Liver (tissue), 9 donors: Measurements from ENCODE around the gene KCNJ14. TPM values are rescaled to one million over a fixed set of nuclear protein-coding genes. Genes with fewer than 3 reads are reported as not detected.

Source experiments
- DNase-seq: peaks from one replicate; pipeline ENCODE4 v3.0.0-alpha.2; 2017; ENCODE audit warnings: low spot score
- H3K27ac ChIP-seq, 2 donors: one replicate each; pipeline ENCODE4 v1.7.0; 2013; ENCODE audit warnings: inconsistent platforms in 2 of 2, low read length in 2 of 2, control low read depth in 1 of 2, low read depth in 1 of 2, mild to moderate bottlenecking in 1 of 2
- H3K27me3 ChIP-seq, 4 donors: one replicate each; pipeline versions ENCODE4 v1.6.1 to v1.7.0; 2013; ENCODE audit warnings: low read length in 3 of 4, inconsistent platforms in 1 of 4, mild to moderate bottlenecking in 1 of 4, moderate library complexity in 1 of 4; ENCODE audit not compliant: control insufficient read depth in 4 of 4, insufficient read depth in 4 of 4
- H3K36me3 ChIP-seq, 4 donors: one replicate each; pipeline versions ENCODE4 v1.6.1 to v1.7.0; 2013; ENCODE audit warnings: low read length in 3 of 4, mild to moderate bottlenecking in 3 of 4, low read depth in 1 of 4, moderate library complexity in 1 of 4; ENCODE audit not compliant: control insufficient read depth in 4 of 4, insufficient read depth in 3 of 4
- H3K4me1 ChIP-seq, 4 donors: one replicate each; pipeline versions ENCODE4 v1.6.1 to v1.7.0; 2013; ENCODE audit warnings: low read length in 3 of 4, mild to moderate bottlenecking in 3 of 4, moderate library complexity in 1 of 4; ENCODE audit not compliant: control insufficient read depth in 4 of 4, insufficient read depth in 4 of 4
- H3K4me3 ChIP-seq, 3 donors: one replicate each; pipeline versions ENCODE4 v1.6.1 to v1.7.0; 2013; ENCODE audit warnings: low read length in 3 of 3, control low read depth in 1 of 3, low read depth in 1 of 3, mild to moderate bottlenecking in 1 of 3
- H3K9ac ChIP-seq, 2 donors: one replicate each; pipeline ENCODE4 v1.7.0; 2013; ENCODE audit warnings: low read length in 2 of 2, mild to moderate bottlenecking in 2 of 2, moderate library complexity in 2 of 2, control low read depth in 1 of 2, low read depth in 1 of 2
- H3K9me3 ChIP-seq, 4 donors: one replicate each; pipeline versions ENCODE4 v1.6.1 to v1.7.0; 2013; ENCODE audit warnings: low read length in 3 of 4; ENCODE audit not compliant: control insufficient read depth in 4 of 4
- ATF3 ChIP-seq: IDR thresholded peaks from 2 replicates; pipeline ENCODE4 v1.6.1; 2016; ENCODE audit warnings: antibody characterized with exemption
- EGR1 ChIP-seq, 2 donors: IDR thresholded peaks; 2 replicates each; pipeline ENCODE4 v1.6.1; 2016 to 2018; ENCODE audit warnings: antibody characterized with exemption in 2 of 2, low read depth in 2 of 2
- FOXA1 ChIP-seq: IDR thresholded peaks from 2 replicates; pipeline ENCODE4 v1.6.1; 2016; ENCODE audit warnings: antibody characterized with exemption
- FOXA2 ChIP-seq: IDR thresholded peaks from 2 replicates; pipeline ENCODE4 v1.6.1; 2016; ENCODE audit warnings: antibody characterized with exemption
- GABPA ChIP-seq, 2 donors: IDR thresholded peaks in 1 of 2; conservative IDR thresholded peaks in 1 of 2; 2 replicates each; pipeline ENCODE4 v1.6.1; 2016; ENCODE audit warnings: antibody characterized with exemption in 2 of 2, mild to moderate bottlenecking in 1 of 2, moderate library complexity in 1 of 2
- HNF4A ChIP-seq, 2 donors: conservative IDR thresholded peaks; 2 replicates each; pipeline ENCODE4 v1.6.1; 2016; ENCODE audit warnings: antibody characterized with exemption in 2 of 2, mild to moderate bottlenecking in 2 of 2
- HNF4G ChIP-seq: IDR thresholded peaks from 2 replicates; pipeline ENCODE4 v1.6.1; 2016; ENCODE audit warnings: antibody characterized with exemption
- JUND ChIP-seq, 2 donors: IDR thresholded peaks; 2 replicates each; pipeline ENCODE4 v1.6.1; 2016; ENCODE audit warnings: antibody characterized with exemption in 2 of 2
- MAX ChIP-seq: IDR thresholded peaks from 2 replicates; pipeline ENCODE4 v1.6.1; 2016; ENCODE audit warnings: antibody characterized with exemption
- NR2F2 ChIP-seq: IDR thresholded peaks from 2 replicates; pipeline ENCODE4 v1.6.1; 2016; ENCODE audit warnings: antibody characterized with exemption
- RAD21 ChIP-seq, 2 donors: IDR thresholded peaks; 2 replicates each; pipeline ENCODE4 v1.6.1; 2016; ENCODE audit warnings: antibody characterized with exemption in 2 of 2, mild to moderate bottlenecking in 2 of 2
- REST ChIP-seq: IDR thresholded peaks from 2 replicates; pipeline ENCODE4 v1.6.1; 2016; ENCODE audit warnings: antibody characterized with exemption, mild to moderate bottlenecking
- RXRA ChIP-seq, 2 donors: IDR thresholded peaks; 2 replicates each; pipeline ENCODE4 v1.6.1; 2017 to 2018; ENCODE audit warnings: antibody characterized with exemption in 2 of 2, mild to moderate bottlenecking in 1 of 2
- SP1 ChIP-seq: IDR thresholded peaks from 2 replicates; pipeline ENCODE4 v1.6.1; 2018; ENCODE audit warnings: antibody characterized with exemption, mild to moderate bottlenecking
- TAF1 ChIP-seq: conservative IDR thresholded peaks from 2 replicates; pipeline ENCODE4 v1.6.1; 2016; ENCODE audit warnings: antibody characterized with exemption, mild to moderate bottlenecking
- YY1 ChIP-seq: IDR thresholded peaks from 2 replicates; pipeline ENCODE4 v1.6.1; 2016; ENCODE audit warnings: antibody characterized with exemption, mild to moderate bottlenecking
- ZBTB33 ChIP-seq: IDR thresholded peaks from 2 replicates; pipeline ENCODE4 v1.6.1; 2016; ENCODE audit warnings: antibody characterized with exemption
- WGBS: extraction: QIAGEN DNeasy Blood & Tissue Kit; methylation state at CpG from one replicate; pipeline ENCODE4 v1.1.7; 2013; 5-methylcytosine and 5-hydroxymethylcytosine counted together
- polyA plus RNA-seq, 2 donors: library from polyadenylated mRNA; stranded (reverse) in 1 of 2; unstranded in 1 of 2; fragments of 200-250 nt in 1 of 2; fragments of >200 nt in 1 of 2; fragmentation: Nextera tagmentation in 1 of 2; extraction: Ambion mirVana in 1 of 2; gene quantifications; one replicate each; pipeline versions ENCODE4 v1.2.1 to v1.2.3, GENCODE V29; 2013 to 2015
- total RNA-seq, 2 donors: library from RNA; depleted of rRNA; stranded (reverse); fragments of >200 nt; gene quantifications; one replicate each; pipeline ENCODE4 v1.2.3, GENCODE V29; 2014
- TF ChIP-seq, protein P1 (sequence below): fragments of 150-350 bp; IDR thresholded peaks from 2 replicates; pipeline ENCODE4 v1.5.1; 2017; ENCODE audit warnings: improper control_type of control experiment, low read depth, low read length; ENCODE audit not compliant: missing input control
- donor health status: healthy.
- donor health status: healthy.
- donor health status: healthy.
- donor health status: healthy.
- donor health status: healthy.

The KCNJ14 gene
- total and polyA plus RNA-seq, 4 donors: 0.06 to 0.92 (median 0.17) TPM

- no peak overlapping the region for H3K27ac ChIP-seq
- no peak overlapping the region for H3K4me3 ChIP-seq
- 73% methylated on average over 8 of the region's 8 CpGs for WGBS
Measured at GRCh38 chr19:48433337-48433736, 22.0 kb upstream of the KCNJ14 start.

More at GRCh38 chr19:48433337-48433736, 22.0 kb upstream of the KCNJ14 start:
- H3K9me3 ChIP-seq: no peaks in the 10 kb centered on the region
- H3K27me3 ChIP-seq: no peaks in the 10 kb centered on the region
- TF ChIP-seq RXRA (IDR thresholded peaks at IDR 0.05) (no peak), REST (no peak), HNF4A (conservative IDR thresholded peaks at IDR 0.05) (no peak), SP1 (no peak), EGR1 (IDR thresholded peaks at IDR 0.05; ENCODE audit: low read depth in 2 of 2) (no peak), MAX (no peak), JUND (IDR thresholded peaks at IDR 0.05) (no peak), FOXA1 (no peak), HNF4G (no peak), GABPA (IDR thresholded peaks at IDR 0.05 in 1 of 2, conservative IDR thresholded peaks at IDR 0.05 in 1 of 2) (no peak), NR2F2 (no peak), FOXA2 (no peak), RAD21 (IDR thresholded peaks at IDR 0.05) (no peak), TAF1 (no peak), YY1 (no peak), ZBTB33 (no peak), ATF3 (no peak)
- TF ChIP-seq, protein P1, sequence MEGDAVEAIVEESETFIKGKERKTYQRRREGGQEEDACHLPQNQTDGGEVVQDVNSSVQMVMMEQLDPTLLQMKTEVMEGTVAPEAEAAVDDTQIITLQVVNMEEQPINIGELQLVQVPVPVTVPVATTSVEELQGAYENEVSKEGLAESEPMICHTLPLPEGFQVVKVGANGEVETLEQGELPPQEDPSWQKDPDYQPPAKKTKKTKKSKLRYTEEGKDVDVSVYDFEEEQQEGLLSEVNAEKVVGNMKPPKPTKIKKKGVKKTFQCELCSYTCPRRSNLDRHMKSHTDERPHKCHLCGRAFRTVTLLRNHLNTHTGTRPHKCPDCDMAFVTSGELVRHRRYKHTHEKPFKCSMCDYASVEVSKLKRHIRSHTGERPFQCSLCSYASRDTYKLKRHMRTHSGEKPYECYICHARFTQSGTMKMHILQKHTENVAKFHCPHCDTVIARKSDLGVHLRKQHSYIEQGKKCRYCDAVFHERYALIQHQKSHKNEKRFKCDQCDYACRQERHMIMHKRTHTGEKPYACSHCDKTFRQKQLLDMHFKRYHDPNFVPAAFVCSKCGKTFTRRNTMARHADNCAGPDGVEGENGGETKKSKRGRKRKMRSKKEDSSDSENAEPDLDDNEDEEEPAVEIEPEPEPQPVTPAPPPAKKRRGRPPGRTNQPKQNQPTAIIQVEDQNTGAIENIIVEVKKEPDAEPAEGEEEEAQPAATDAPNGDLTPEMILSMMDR: no peak
- no peak overlapping the region for H3K9ac ChIP-seq
- no peaks in the 10 kb centered on the region for H3K36me3 ChIP-seq
- no peak for DNase-seq
- no peaks in the 10 kb centered on the region for H3K4me1 ChIP-seq
